VCaP (cell line): ENCODE results near the gene SDK1.
"Not testable (repeated sequence)": the region's sequence is repeated elsewhere in the genome, so short reads cannot be mapped to it uniquely, and the experiment has no call there.

ENCODE experiments used
- H3K27ac ChIP-seq: fragments of 450-650 bp; 2 replicates; pipeline ENCODE4 v1.5.1; 2017
- CTCF ChIP-seq: fragments of 450-650 bp; conservative IDR thresholded peaks from 2 replicates; pipeline ENCODE4 v1.5.1; 2017; ENCODE audit warnings: mild to moderate bottlenecking, moderate library complexity

SDK1 gene

GRCh38 chr7:3923307-3923918, 622.4 kb downstream of the SDK1 start:
- no peak for TF ChIP-seq CTCF
- H3K27ac ChIP-seq, result no peak overlapping the region

GRCh38 chr7:3924277-3924676, 623.2 kb downstream of the SDK1 start:
- no peak overlapping the region for H3K27ac ChIP-seq
- TF ChIP-seq CTCF, result no peak

GRCh38 chr7:3927446-3928110, 626.5 kb downstream of the SDK1 start:
- TF ChIP-seq CTCF, result no peak
- H3K27ac ChIP-seq, result no peak overlapping the region

GRCh38 chr7:3928727-3929515, 627.9 kb downstream of the SDK1 start:
- TF ChIP-seq CTCF, result no peak
- no peak overlapping the region for H3K27ac ChIP-seq

GRCh38 chr7:3931843-3932242, 630.8 kb downstream of the SDK1 start:
- no peak for TF ChIP-seq CTCF
- no peak overlapping the region for H3K27ac ChIP-seq

- no peak for TF ChIP-seq CTCF
- no peak overlapping the region for H3K27ac ChIP-seq
Measured at GRCh38 chr7:3937146-3937545, 636.1 kb downstream of the SDK1 start.

GRCh38 chr7:3937605-3938004, 636.6 kb downstream of the SDK1 start:
- no peak overlapping the region for H3K27ac ChIP-seq
- TF ChIP-seq CTCF, result no peak

- not testable (repeated sequence) for H3K27ac ChIP-seq
Measured at GRCh38 chr7:3941706-3942105, 640.7 kb downstream of the SDK1 start.
